DMS79 treated with DMSO at 0.1 percent for 48 hours (cell line): ENCODE data around the gene SMTNL1.

Experiments
- DNase-seq: peaks from one replicate; lab custom pipeline; 2025; lab: John Stamatoyannopoulos, UW

The SMTNL1 gene

DNA sequence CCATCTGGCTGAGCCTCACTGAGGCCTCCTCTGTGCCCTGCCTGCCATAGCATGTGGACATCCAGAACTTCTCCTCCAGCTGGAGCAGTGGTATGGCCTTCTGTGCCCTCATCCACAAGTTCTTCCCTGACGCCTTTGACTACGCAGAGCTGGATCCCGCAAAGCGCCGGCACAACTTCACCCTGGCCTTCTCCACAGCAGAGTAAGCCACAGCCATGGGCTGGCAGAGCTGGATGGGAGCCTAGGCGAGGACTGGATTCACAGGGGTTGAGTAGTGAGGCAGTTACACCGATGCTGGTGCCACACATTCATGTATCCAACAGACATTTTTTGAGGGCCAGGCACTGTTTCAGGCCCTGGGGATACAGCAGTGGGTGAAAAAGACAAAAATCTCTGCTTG lies 9.1 kb downstream of the SMTNL1 start:
- no peak for DNase-seq

DNA sequence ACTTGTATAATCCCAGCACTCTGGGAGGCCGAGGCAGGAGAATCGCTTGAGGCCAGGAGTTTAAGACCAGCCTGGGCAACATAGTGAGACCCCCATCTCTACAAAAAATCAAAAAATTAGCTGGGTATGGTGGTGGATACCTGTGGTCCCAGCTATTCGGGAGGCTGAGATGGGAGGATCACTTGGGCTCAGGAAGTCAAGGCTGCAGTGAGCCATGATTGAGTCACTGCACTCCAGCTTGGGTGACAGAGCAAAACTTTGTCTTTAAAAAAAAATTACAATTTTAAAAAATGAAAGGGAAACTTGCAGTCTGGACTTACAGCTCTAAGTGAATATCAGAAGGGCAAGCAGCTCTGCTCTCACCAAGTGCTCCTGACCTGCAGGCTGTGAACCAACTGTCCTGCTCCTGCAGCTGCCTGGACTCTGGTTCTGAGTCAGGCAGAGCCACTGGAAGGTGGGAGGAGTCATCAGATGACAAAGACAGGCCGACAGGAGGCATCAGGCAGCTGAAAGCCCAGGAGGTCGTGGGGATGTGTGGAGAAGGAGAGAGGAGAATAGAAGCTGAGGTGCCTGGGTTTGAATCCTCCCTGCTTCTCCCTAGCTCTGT lies 9.6 kb downstream of the SMTNL1 start:
- no peak for DNase-seq

DNA sequence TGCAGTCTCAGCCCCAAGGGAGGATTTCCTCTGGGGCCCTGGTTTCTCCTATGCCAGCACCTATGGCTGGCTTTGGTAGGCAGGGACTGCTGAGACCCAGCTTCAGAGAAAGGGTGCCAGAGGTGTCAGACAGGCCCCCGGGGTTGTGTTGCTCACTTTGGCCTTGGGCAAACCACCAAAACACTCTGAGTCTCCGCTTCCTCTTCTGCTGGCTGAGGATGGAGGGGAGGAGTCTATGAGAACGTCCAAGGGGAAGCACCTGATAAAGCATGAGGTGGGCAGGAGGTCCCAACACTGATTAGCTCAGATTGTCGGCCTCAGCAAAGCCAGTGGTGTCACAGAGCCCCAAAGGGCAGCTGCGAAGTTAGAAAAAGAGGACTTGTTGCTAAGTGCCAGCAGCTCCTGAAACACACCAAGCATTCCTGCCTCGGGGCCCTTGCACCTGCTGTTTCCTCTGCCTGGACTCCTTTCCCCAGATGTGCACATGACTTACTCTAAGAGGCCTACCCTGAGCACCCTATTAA lies 10.5 kb downstream of the SMTNL1 start:
- no peak for DNase-seq

DNA sequence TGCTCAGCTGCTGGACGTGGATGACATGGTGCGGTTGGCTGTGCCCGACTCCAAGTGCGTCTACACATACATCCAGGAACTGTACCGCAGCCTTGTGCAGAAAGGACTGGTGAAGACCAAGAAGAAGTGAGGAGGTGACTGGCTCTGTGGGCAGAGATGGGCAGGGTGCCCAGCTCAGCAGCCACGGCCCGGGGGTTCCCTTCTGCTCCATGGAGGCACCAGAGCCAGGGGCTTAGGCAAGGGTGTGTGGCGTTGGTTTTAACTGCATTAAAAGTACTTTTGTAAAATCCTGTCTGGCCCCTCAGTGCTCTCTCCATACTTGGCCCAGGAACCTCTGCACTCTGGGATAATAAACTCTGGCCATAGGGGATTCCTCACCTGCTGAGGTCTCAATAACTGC lies 12.6 kb downstream of the SMTNL1 start:
- no peak for DNase-seq

DNA sequence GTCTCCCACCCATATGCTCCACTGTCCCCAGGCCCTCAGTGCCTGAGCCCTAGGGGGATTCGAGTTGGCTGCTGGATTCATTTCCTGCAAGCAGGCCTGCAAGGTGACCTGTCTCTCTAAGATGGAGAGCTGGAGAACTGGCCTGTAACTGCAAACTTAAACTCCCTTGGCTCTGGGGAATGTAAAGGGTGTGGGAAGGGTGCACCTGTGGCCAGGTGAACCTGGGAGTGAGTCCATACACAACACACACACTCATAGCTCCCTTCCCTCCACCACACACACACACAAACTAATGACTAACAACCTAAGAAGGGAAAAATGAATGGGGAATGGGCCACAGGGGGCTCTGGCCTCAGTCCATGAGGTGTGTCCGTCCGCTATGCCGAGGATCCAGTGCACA lies 14.5 kb downstream of the SMTNL1 start:
- DNase-seq: no peak

DNA sequence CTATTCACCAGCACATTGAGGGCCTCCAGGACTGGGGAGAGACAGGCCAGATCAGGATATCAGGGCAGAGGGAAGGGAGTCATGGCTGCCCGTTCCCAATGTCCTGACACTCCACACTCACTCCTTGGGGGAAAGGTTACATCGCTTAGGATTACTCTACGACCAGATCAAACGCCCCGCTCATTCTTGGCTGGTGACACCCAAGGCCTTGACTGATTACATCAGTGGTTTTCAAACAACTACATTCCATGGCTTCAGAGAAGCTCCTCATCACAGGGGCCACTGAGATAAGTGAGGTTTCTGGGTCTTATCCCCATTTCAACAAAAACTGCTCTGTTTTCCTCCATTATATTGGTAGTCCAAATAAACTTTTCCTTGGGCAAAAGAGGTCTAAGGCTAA lies 15.1 kb downstream of the SMTNL1 start:
- DNase-seq: no peak

DNA sequence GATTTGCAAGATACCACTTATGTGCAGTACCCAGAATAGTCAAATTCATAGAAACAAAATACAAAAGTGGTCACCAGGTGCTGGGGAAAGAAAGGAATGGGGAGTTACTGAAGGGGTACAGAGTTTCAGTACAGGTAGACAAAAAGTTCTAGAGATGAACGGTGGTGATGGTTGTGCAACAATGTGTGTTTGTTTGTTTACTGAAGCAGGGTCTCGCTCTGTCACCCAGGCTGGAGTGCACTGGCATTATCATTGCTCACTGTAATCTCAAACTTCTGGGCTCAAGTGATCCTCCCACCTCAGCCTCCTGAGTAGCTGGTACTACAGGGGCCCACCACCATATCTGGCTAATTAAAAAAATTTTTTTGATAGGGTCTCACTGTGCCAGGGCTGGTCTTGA lies 18.0 kb downstream of the SMTNL1 start:
- no peak for DNase-seq

DNA sequence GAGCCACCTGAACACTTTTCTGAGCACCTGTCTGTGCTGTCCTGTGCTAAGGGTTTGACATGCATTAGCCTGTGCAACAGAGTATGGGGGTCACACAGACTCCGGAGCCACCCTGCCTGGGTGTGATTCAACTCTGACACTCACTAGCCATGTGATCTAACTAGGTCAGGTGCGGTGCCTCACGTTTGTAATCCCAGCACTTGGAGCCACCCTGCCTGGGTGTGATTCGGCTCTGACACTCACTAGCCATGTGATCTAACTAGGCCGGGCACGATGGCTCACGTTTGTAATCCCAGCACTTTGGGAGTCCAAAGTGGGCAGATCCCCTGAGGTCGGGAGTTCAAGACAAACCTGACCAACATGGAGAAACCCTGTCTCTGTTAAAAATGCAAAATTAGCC lies 18.6 kb downstream of the SMTNL1 start:
- no peak for DNase-seq

DNA sequence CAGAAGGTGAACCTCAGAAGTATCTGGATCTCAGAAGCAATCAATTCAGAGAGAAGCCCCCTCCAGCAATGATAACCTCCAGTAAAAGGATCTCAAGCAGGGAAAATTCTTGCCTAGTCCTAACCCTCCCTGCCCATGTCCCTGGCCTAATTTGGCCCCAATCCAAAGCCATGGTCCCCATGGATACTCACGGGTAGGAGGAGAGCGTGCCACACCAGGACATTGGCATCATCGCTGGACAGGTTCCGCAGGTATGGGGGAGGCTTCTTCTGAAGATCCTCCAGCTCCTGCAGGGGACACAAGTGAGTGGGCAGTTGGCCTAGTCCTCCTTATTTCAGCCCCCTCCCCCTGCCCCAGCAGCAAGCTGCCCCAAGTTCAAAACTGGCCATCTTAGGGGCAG lies 22.8 kb downstream of the SMTNL1 start:
- no peak for DNase-seq

DNA sequence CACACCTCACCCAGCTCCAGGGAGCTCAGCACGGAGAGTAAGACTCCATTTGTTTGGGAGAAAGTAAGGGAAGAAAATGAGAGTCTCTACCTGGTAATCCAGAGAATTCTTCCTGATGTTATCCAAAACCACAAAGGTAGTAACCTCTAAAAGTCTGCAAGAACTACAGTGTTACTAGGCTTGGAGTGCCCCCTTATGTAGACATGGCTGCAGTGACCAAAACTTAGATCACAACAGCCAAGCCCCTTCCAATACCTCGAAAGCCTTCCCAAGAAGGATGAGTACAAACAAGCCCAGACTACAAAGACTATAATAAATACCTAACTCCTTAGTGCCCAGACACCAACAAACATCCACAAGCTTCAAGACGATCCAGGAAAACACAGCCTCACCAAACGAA lies 25.2 kb downstream of the SMTNL1 start:
- no peak for DNase-seq

DNA sequence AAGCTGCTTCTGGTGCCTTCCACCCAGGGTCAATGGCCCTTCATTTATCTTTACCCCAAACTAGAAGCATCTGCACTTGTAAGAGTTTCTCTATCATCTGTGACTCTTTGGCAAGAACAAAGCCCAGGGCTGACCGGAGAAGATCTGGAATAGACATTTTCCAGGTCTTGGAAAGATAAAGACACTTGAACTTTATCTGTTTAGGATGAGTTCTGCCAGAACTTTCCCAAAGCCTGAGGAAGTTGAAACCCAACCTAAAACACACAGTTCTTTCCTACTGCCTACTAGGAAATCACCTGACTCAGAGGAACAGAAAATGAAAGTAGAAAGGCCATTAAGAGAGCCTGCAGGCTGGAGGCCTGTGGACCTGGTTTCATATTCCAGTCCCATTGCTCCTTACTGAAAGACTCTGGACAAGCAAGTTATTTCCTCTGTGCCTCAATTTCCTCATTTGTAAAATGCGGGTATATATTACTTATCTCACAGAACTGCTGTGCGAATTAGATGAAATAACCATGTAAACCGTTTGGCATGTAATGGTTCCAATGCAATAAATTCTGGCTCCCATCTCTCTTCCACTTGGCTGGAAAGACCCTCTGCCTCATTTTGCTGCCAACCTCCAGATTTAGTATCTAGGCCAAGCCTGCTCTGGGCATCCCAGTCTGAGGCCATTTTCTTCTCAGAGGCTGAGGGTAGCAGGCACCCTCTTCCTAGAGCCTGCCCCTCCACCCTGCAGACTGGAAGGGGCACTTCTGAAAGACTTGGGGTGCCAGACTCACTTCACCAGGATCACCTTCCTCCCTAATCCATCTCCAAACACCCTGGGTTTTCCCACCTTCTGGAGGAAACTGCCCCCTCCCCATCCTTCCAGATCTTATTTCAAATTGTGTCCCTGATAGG lies 28.9 kb downstream of the SMTNL1 start:
- peak; percentile 73 for DNase-seq

DNA sequence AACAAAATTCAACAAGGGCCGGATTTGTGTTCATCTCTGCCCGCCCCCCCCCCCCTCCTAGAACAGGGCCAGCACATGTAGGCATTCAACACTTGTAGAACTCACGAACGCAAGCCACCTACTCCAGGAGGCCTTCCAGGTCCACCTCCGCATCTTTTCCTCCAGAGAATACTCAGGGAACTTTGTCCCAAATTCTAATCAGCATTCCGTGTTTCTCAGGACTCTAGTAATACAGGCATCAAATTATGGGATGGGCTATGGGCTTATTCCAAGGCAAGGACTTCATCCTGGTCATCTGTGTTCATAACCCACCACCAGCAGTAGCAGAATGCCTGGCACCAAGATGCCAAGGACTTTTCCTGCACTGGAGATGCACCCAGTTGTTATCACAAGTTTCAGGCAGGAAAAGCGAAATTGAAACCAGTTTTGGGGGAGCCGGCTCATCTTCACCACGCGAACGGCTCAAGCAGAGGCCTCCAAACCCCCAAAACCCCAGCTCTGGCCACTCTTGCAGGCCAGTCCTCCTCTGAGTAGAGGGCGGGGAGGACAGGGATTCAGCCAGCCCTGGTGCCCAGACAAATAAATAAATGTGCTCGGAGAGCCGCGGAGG lies 29.6 kb downstream of the SMTNL1 start:
- DNase-seq: peak; percentile 28

DNA sequence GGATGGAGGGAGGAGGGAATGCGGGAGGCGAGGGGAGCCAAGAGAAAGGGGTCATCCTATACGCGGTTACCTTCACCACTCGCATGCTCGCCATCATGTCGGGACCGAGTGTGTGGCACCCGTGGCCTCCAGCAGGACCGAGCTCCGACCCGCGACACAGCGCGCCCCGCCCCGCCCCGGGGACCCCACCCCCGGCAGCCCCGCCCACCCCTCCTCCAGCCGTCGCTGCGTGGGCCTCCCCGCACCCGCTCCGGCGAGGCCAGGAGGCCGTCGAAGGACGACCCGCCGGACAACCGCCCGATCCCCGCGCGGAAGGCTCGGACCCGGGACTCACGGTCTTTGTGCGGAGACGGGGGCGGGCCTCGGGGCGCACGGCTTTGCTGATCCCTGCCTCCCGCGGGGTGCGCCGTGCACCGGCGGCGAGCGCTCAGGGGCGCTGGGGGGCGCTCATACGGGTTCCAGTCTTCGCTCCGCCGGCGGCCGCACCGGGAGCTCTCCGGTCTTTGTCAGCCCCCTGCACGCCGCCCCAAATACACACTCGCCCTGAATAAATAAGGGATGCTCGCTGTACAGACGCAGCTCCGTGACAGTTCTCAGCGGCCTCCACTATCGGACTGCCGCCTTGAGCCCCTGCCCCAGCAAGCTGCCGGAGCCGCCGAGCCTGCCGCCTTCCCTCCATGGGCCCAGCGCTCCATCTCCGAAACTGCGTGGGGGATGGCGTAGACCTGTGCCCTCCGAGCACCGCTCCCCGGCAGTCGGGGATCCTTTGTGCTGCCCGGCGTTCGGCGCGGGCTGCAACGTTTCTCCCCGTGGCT lies 30.3 kb downstream of the SMTNL1 start, which contains the start of gene UBE2L6:
TSS of gene UBE2L6 (minus strand) at position 158 of the 815 bp plus-strand sequence. CDS start at position 97, 61 bp downstream.
- DNase-seq: peak; percentile 55

DNA sequence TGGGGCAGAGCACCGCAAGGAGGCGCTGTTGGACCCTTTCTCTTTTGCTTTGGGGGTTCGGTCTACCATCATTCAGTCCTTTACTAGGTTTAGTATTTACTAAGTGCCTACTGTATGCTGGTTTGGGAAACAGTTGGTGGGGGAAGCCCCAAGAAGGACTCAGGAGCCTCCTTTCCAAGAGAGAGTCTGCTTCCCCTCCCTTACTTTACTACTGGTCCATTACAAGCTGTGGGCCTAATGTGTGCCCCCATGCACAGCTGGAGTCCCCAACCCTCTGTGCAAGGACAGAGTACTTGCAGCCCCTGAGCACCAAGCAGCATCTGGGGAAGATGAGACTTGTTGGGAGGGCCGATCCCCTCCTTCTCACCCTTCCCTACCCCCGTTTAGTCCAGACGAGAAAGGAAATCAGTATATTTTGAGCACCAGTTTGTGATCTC lies 31.0 kb downstream of the SMTNL1 start:
- peak; percentile 74 for DNase-seq

DNA sequence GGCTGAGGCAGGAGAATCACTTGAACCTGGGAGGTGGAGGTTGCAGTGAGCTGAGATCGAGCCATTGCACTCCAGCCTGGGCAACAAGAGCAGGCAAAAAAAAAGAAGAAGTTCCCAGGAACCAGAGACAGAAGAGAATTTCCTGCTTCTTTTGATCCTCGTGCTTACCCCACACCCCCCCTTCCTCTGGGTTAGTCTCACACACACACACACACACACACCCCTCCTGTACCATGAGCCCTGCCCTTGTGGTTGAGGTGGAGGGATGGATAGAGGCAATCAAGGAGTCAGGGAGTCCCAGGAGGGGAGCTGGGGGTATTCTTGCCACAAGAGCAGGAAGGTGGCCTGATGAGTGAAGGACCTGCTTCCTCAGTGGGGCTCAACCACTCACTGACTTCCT lies 34.2 kb downstream of the SMTNL1 start:
- DNase-seq: no peak

DNA sequence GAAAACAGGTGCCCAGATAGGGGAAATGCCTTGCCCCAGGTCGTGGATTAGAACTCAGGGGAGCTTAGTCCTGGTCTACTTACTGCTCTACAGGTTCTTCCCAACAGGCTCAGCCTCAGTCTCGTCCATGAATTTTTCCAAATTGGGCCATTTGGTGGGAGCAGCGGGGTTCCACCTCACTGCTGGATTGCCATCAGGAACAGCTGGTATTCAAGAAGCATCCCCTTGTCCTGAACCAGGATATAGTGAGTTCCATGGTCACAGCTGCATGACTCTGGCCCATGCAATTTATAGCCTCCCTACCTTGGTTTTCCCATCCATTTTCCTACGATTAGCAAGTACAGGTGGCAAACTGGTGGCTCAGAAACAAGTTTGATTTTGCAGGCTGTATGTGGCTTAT lies 36.7 kb downstream of the SMTNL1 start:
- DNase-seq: no peak

DNA sequence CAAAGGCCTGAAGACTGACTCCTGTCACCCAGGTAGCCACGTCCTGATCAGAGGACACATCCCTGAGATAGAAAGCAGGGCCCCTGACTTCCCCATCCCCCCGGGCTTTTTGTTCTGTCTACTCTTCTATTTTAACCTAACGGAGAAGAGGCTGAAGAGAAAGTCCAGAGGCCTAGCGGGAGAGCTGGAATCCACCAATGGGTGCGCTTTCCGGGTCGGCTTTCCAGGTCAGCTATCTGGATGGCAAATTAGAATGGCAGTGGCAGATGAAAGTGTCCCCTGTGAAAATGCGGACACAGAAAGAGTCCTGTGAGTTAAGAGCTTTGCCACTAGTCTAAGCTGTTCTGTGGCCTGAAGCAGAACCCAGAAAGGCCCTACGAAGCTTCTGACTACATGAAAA lies 46.9 kb downstream of the SMTNL1 start:
- DNase-seq: no peak

DNA sequence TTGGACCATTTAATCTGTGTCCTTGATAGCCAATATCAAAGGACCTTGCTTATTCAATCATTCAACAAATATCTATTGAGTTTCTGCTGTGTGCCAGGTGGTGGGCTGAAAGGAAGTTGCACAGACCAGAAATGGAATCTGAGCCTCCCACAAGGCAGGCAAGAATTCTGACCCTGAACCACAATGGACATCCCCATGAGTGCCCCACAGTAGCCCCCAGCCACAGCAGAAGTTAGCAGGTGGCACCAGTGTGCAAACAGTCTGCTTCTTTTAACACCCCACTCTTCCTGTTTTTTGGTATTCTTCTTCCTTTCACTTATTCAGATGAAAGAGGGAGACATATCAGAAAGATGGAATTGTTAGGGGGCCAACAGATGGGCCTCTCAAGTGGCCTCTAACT lies 47.9 kb downstream of the SMTNL1 start:
- no peak for DNase-seq

DNA sequence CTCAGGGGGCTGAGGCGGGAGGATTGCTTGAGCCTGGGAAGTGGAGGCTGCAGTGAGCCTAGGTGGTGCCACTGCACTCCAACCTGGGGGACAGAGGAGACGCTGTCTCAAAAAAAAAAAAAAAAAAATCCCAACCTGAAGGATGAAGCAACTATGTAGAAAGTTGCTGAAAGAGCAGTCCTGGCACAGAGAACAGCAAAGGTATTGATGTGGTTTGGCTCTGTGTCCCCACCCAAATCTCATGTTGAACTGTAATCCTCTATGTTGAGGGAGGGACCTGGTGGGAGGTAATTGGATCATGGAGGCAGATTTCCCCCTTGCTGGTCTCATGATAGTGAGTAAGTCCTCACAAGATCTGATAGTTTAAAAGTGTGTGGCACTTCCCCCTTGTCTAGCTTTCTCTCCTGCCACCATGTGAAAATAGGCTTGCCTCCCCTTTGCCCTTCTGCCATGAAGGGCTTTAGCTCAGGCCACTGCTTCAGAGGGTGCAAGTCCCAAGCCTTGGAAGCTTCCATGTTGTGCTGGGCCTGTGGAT lies 49.4 kb downstream of the SMTNL1 start:
- DNase-seq: no peak

DNA sequence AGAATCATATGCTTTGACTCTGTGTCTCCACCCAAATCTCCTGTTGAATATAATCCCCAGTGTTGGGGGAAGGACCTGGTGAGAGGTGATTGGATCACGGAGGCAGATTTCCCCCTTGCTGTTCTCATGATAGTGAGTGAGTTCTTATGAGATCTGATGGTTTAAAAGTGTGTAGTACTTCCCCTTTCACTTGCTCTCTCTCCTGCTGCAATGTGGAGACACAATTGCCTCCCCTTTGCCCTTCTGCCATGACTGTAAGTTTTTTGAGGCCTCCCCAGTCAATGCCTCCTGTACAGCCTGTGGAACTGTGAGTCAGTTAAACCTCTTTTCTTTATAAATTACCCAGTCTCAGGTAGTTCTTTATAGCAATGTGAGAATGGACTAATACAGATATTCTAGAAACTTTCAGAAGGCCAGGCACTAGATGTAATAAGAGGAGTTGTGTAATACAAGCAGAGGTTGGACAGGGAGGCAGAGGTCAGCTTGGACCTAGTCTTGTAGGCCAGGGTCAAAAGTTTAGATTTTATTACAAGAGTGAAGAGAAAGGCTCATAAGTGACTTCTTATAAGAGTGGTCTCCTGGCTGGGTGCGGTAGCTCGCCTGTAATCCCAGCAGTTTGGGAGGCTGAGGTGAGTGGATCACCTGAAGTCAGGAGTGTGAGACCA lies 50.8 kb downstream of the SMTNL1 start:
- DNase-seq: no peak

DNA sequence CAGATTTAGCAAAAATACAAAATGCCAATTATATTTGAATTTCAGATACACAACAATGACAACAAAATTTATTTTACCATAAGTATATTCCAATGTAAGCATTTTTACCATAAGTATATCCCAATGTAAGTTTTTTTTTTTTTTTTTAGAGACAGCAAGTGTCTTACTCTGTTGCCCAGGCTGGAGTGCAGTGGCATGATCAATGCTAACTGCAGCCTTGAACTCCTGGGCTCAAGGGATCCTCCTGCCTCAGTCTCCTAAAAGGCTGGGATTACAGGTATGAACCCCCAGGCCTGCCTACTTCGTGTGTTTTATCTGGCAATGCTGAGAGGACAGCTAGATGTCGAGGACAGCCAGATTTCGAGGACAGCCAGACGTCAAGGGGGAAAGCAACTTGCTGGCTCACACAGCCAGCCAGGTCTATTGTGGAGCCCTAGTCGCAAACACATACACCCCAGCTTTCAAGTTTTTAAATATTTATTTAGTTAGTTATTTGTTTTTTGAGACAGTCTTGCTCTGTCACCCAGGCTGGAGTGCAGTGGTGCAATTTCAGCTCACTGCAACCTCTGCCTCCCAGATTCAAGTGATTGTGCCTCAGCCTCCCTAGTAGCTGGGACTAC lies 59.0 kb downstream of the SMTNL1 start:
- no peak for DNase-seq
